HG02943 (cell line): ENCODE results near the gene CRK.

Experiments
- ATAC-seq: cut with Tn5 transposase; IDR thresholded peaks from one replicate; pipeline ENCODE4 v1.9.1; 2021; ENCODE audit warnings: mild to moderate bottlenecking, low read depth, moderate library complexity; ENCODE audit not compliant: unreplicated experiment

Gene CRK

GRCh38 chr17:1455797-1456599, at the start of gene CRK:
CRK (minus strand) TSS chr17:1456232; CDS start chr17:1456117, 115 bp downstream.
- peak; percentile 73 for ATAC-seq

- ATAC-seq, result no peak
These were observed 49.6 kb upstream of the CRK start for GRCh38 chr17:1505586-1505985.

GRCh38 chr17:1504866-1505265, 48.8 kb upstream of the CRK start:
- ATAC-seq, result no peak

GRCh38 chr17:1503699-1504098, 47.7 kb upstream of the CRK start:
- ATAC-seq, result no peak

GRCh38 chr17:1498869-1499268, 42.8 kb upstream of the CRK start:
- ATAC-seq, result no peak

GRCh38 chr17:1498233-1498632, 42.2 kb upstream of the CRK start:
- no peak for ATAC-seq

GRCh38 chr17:1497831-1498230, 41.8 kb upstream of the CRK start:
- no peak for ATAC-seq

- ATAC-seq, result no peak
These were observed 40.8 kb upstream of the CRK start for GRCh38 chr17:1496869-1497268.

GRCh38 chr17:1495265-1495989, 39.4 kb upstream of the CRK start:
- no peak for ATAC-seq

- no peak for ATAC-seq
These were observed 38.8 kb upstream of the CRK start for GRCh38 chr17:1494736-1495253.

- no peak for ATAC-seq
These were observed 38.2 kb upstream of the CRK start for GRCh38 chr17:1494203-1494602.

GRCh38 chr17:1493291-1493980, 37.4 kb upstream of the CRK start:
- ATAC-seq, result no peak

- no peak for ATAC-seq
These were observed 36.5 kb upstream of the CRK start, which contains the start of gene MYO1C for GRCh38 chr17:1492249-1493206. MYO1C (minus strand) TSS chr17:1492686; CDS start chr17:1492487, 199 bp downstream.

- no peak for ATAC-seq
These were observed 35.6 kb upstream of the CRK start for GRCh38 chr17:1491443-1492248.

GRCh38 chr17:1490643-1491442, 34.8 kb upstream of the CRK start:
- ATAC-seq, result no peak

GRCh38 chr17:1488826-1489270, 32.8 kb upstream of the CRK start:
- no peak for ATAC-seq

GRCh38 chr17:1487939-1488825, 32.1 kb upstream of the CRK start:
- ATAC-seq, result peak; percentile 37
